Iris pigment epithelial cell (primary cell): ENCODE results near the gene SSBP4.

Experiments used
- DNase-seq: peaks from one replicate; pipeline ENCODE4 v3.0.0-alpha.2; 2011; ENCODE audit warnings: low read depth

SSBP4 gene

GRCh38 chr19:18421371-18421959 is 2.3 kb downstream of the SSBP4 start:
- DNase-seq: no peak

GRCh38 chr19:18422530-18423191 is 3.5 kb downstream of the SSBP4 start:
- DNase-seq: no peak

- DNase-seq: no peak
Measured at GRCh38 chr19:18423258-18424020, 4.2 kb downstream of the SSBP4 start.

- no peak for DNase-seq
Measured at GRCh38 chr19:18424122-18424889, 5.1 kb downstream of the SSBP4 start.

- DNase-seq: no peak
Measured at GRCh38 chr19:18424890-18425514, 5.8 kb downstream of the SSBP4 start.

- peak; percentile 59 for DNase-seq
Measured at GRCh38 chr19:18425515-18426415, 6.6 kb downstream of the SSBP4 start.

- no peak for DNase-seq
Measured at GRCh38 chr19:18426416-18426767, 7.2 kb downstream of the SSBP4 start.

- no peak for DNase-seq
Measured at GRCh38 chr19:18427080-18427742, 8.0 kb downstream of the SSBP4 start.

GRCh38 chr19:18427743-18428113 is 8.5 kb downstream of the SSBP4 start:
- no peak for DNase-seq

- DNase-seq: no peak
Measured at GRCh38 chr19:18428173-18428786, 9.1 kb downstream of the SSBP4 start.

- peak; percentile 87 for DNase-seq
Measured at GRCh38 chr19:18428787-18429674, 9.8 kb downstream of the SSBP4 start.

GRCh38 chr19:18429717-18430416 is 10.7 kb downstream of the SSBP4 start:
- DNase-seq: no peak

GRCh38 chr19:18430417-18431144 is 11.4 kb downstream of the SSBP4 start:
- DNase-seq: no peak

- no peak for DNase-seq
Measured at GRCh38 chr19:18431351-18432197, 12.4 kb downstream of the SSBP4 start.

GRCh38 chr19:18432275-18433014 is 13.2 kb downstream of the SSBP4 start:
- no peak for DNase-seq
